ENCODE measurements around the gene JPH4. TPM values are rescaled to one million over a fixed set of nuclear protein-coding genes. Genes with fewer than 3 reads are reported as not detected.

JPH4 gene
- total RNA-seq, 6 experiments from 2014 or later: 0.07 to 0.20 (median 0.19) TPM; not detected in 3

- H3K4me3 ChIP-seq: no peak overlapping the region
- H3K27ac ChIP-seq: no peak overlapping the region
- no peaks in the 10 kb centered on the region for H3K36me3 ChIP-seq
- ATAC-seq: peak; percentile 37 to 69 (median 62)
- H3K27me3 ChIP-seq: peaks cover 0 to 19% of the 10 kb centered on the region in 2 donors
- no peak for DNase-seq
- TF ChIP-seq CTCF (IDR thresholded peaks at IDR 0.05) (no peak), POLR2A (IDR thresholded peaks at IDR 0.05) (no peak)
- H3K9me3 ChIP-seq: no peaks in the 10 kb centered on the region
- peaks cover 0 to 9% (median 0%) of the 10 kb centered on the region in 4 donors for H3K4me1 ChIP-seq
- 34% methylated on average over 4 of the region's 4 CpGs for WGBS (ENCODE audit: insufficient coverage, low coverage, low lambda C conversion rate, missing lambda C conversion rate)
- intact Hi-C loops (cut with DNase I): no loop called here
Measured at GRCh38 chr14:23572836-23573235, 5.8 kb downstream of the JPH4 start.

DNA sequence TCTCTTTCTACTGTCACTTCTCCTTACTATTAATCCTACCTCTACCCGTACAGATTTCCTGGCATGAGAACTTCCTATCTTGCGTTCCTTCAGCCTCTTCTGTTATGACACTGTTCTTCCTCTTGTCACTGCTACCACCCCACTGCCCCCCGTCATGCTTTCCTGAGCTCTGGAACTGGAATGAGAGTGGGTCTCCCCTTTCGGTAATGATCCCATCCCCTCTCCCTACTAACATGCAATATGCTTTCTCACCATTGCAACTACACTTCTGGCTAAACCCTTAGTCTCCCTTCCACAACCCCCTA lies 6.1 kb downstream of the JPH4 start:
- WGBS (ENCODE audit: insufficient coverage, low coverage, low lambda C conversion rate, missing lambda C conversion rate): 46% methylated on average over 4 of the region's 4 CpGs
- Histone ChIP-seq H3K4me3 (no peak overlapping the region), H3K4me1 (peaks cover 0 to 10% (median 0%) of the 10 kb centered on the region in 4 donors), H3K27me3 (peaks cover 0 to 19% of the 10 kb centered on the region in 2 donors), H3K27ac (no peak overlapping the region), H3K36me3 (no peaks in the 10 kb centered on the region), H3K9me3 (no peaks in the 10 kb centered on the region)
- TF ChIP-seq CTCF (IDR thresholded peaks at IDR 0.05) (no peak), POLR2A (IDR thresholded peaks at IDR 0.05) (no peak)
- ATAC-seq (no peak), DNase-seq (no peak)
- intact Hi-C loops (cut with DNase I): no loop called here

GRCh38 chr14:23571701-23572523 lies 6.7 kb downstream of the JPH4 start:
- H3K27ac ChIP-seq: no peak overlapping the region

GRCh38 chr14:23570806-23571483 lies 7.6 kb downstream of the JPH4 start:
- no peak for DNase-seq
- intact Hi-C loops (cut with DNase I): no loop called here
- H3K36me3 ChIP-seq: no peaks in the 10 kb centered on the region
- 20% methylated on average over 1 of the region's 23 CpGs for WGBS (ENCODE audit: insufficient coverage, low coverage, low lambda C conversion rate, missing lambda C conversion rate)
- H3K9me3 ChIP-seq: no peaks in the 10 kb centered on the region
- TF ChIP-seq CTCF (IDR thresholded peaks at IDR 0.05) (no peak), POLR2A (IDR thresholded peaks at IDR 0.05) (no peak)
- no peak overlapping the region for H3K27ac ChIP-seq
- H3K27me3 ChIP-seq: peaks cover 0 to 4% of the 10 kb centered on the region in 2 donors
- no peak for ATAC-seq
- peaks cover 0 to 10% (median 0%) of the 10 kb centered on the region in 4 donors for H3K4me1 ChIP-seq
- no peak overlapping the region for H3K4me3 ChIP-seq

More at GRCh38 chr14:23571701-23572523, 6.7 kb downstream of the JPH4 start:
- Histone ChIP-seq H3K4me1 (peaks cover 0 to 7% (median 0%) of the 10 kb centered on the region in 4 donors), H3K4me3 (no peak overlapping the region), H3K9me3 (no peaks in the 10 kb centered on the region), H3K36me3 (no peaks in the 10 kb centered on the region), H3K27me3 (peaks cover 0 to 13% of the 10 kb centered on the region in 2 donors)
- WGBS (ENCODE audit: insufficient coverage, low coverage, low lambda C conversion rate, missing lambda C conversion rate): 38% methylated on average over 12 of the region's 14 CpGs
- TF ChIP-seq POLR2A (IDR thresholded peaks at IDR 0.05) (no peak), CTCF (IDR thresholded peaks at IDR 0.05) (no peak)
- no peak for DNase-seq
- intact Hi-C loops (cut with DNase I): no loop called here
- ATAC-seq: no peak
